LNCaP clone FGC (cell line): ENCODE results near the gene MAMDC2.

ENCODE experiments used
- DNase-seq: peaks from one replicate; pipeline ENCODE4 v3.0.0-alpha.2; 2011; ENCODE audit warnings: low read depth
- H3K4me3 ChIP-seq: 2 replicates; pipeline ENCODE4 v1.5.1; 2011; ENCODE audit warnings: mild to moderate bottlenecking, low read depth, low read length, control low read depth
- CTCF ChIP-seq: IDR thresholded peaks from 2 replicates; pipeline ENCODE4 v1.5.1; 2012; ENCODE audit warnings: mild to moderate bottlenecking; ENCODE audit not compliant: control insufficient read depth, insufficient read depth; ENCODE audit errors: extremely low read depth

Gene MAMDC2

GRCh38 chr9:70135176-70135575, 91.5 kb downstream of the MAMDC2 start:
- no peak for TF ChIP-seq CTCF
- no peak overlapping the region for H3K4me3 ChIP-seq
- DNase-seq, result no peak

- H3K4me3 ChIP-seq, result no peak overlapping the region
- no peak for DNase-seq
- no peak for TF ChIP-seq CTCF
These were observed 93.0 kb downstream of the MAMDC2 start for GRCh38 chr9:70136632-70137031.

GRCh38 chr9:70137577-70137976, 93.9 kb downstream of the MAMDC2 start:
- DNase-seq, result no peak
- no peak overlapping the region for H3K4me3 ChIP-seq
- no peak for TF ChIP-seq CTCF

- H3K4me3 ChIP-seq, result no peak overlapping the region
- no peak for DNase-seq
- no peak for TF ChIP-seq CTCF
These were observed 98.5 kb downstream of the MAMDC2 start for GRCh38 chr9:70142101-70142500.

GRCh38 chr9:70143394-70144130, 99.9 kb downstream of the MAMDC2 start:
- no peak for DNase-seq
- no peak for TF ChIP-seq CTCF
- H3K4me3 ChIP-seq, result no peak overlapping the region

DNA sequence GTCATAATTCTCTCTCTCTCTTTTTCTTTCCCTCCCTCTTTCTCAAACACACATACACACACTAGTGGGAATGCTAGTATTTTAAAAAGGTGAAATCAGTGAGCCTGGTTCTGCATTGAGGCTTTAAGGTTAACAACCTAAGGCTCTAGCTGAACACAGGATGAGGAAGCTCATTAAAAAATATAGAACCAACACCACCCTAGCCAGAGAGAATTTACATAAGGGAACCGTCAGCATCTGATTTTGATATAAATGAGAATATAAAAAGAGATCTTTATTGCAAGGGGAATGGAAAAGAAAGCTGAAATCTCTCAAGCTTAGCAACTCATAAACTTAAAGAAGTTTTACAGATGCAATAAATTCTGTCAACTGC, 100.5 kb downstream of the MAMDC2 start:
- TF ChIP-seq CTCF, result no peak
- no peak overlapping the region for H3K4me3 ChIP-seq

DNA sequence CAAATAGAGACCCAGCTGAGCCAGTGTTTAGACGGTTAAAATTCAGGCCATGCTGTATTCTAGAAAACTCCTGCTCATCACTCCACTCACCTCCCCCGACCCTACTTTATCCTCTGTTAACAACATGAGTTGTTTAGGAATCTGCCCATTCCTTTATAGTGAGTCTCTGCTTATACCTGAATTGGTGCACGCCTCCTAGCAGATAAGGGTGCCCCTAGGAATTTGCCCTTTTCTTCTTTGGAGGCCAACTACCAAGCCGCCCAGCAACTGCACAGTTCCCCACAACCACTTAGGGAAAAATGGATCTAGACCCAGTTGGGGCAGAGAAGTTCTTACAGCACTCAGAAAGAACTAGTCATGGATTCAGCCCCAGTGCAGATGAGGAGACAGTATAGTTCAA, 102.3 kb downstream of the MAMDC2 start:
- no peak for DNase-seq
- TF ChIP-seq CTCF, result no peak

More for the DNA sequence above, 100.5 kb downstream of the MAMDC2 start:
- no peak for DNase-seq

More for the DNA sequence above, 102.3 kb downstream of the MAMDC2 start:
- no peak overlapping the region for H3K4me3 ChIP-seq
